Fibroblast of skin of left biceps (primary cell): ENCODE data around the gene GPC3.

Source experiments
- DNase-seq, 2 experiments: peaks; one replicate each; pipeline ENCODE4 v3.0.0-alpha.2; 2013; ENCODE audit warnings: low read depth in 2 of 2

The GPC3 gene

DNA sequence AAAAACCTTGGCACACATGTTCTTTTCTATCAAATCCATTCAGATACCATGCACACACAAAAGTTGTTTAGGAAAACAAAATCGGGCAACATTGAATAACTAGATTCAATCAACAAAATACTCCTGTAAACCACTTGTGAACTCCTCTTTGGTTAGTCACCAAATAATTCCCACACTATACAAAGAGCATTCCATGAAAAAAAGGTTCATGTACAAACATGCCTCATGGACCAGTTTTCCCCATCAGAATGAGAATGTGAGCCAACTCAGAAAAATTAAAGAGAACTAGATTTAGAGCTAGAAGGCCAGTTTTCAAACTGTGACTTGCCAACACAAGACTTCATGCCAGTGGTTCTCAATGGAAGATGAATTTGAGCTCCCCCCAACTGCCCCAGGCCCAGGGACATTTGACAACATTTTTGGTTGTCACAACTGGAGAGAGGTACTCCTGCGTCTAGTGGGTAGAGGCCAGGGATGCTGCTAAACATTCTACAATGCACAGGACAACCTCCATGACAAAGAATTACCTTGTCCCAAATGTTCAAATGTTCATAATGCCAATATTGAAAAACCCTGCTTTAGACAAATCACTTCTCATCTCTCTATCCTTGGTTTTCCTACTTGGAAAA lies 55.4 kb downstream of the GPC3 start:
- no peak for DNase-seq

DNA sequence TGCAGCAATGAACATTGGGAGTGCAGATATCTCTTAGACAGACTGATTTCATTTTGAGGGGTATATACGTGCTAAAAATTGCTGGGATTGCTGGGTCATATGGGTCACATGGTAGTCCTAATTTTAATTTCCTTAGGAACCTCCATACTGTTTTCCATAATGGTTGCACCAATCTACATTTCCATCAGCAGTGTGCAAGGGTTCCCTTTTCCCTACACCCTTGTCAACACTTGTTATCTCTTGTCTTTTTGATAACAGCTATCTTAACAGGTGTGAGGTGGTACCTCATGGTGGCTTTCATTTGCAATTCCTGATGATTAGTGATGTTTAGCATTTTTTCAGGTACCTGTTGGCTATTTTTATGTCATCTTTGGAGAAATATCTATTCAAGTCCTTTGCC lies 57.0 kb downstream of the GPC3 start:
- no peak for DNase-seq

- DNase-seq, result no peak
Measured at GRCh38 chrX:133926809-133927208, 58.6 kb downstream of the GPC3 start.

GRCh38 chrX:133926099-133926498 lies 59.3 kb downstream of the GPC3 start:
- DNase-seq, result no peak

GRCh38 chrX:133924548-133924947 lies 60.8 kb downstream of the GPC3 start:
- no peak for DNase-seq

- DNase-seq, result no peak
Measured at GRCh38 chrX:133923548-133923947, 61.8 kb downstream of the GPC3 start.

DNA sequence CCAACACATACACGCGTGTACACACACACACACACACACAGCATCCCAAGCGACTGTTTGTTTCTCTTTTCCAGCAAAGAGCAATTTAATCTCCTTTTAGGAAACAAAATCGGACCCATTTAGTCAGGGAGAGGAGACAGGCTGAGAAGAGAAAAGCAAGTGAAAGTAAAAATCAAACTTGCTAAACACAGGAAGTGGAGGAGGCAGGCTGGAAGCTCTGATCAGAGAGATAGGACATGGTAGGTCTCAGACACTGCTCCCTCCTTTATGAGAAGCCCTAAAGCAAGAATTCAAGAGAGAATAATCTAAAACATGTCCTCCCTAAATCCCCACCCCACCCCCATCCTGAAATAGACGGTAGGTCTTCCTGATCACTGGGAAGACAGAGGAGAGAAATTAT lies 62.3 kb downstream of the GPC3 start:
- no peak for DNase-seq

DNA sequence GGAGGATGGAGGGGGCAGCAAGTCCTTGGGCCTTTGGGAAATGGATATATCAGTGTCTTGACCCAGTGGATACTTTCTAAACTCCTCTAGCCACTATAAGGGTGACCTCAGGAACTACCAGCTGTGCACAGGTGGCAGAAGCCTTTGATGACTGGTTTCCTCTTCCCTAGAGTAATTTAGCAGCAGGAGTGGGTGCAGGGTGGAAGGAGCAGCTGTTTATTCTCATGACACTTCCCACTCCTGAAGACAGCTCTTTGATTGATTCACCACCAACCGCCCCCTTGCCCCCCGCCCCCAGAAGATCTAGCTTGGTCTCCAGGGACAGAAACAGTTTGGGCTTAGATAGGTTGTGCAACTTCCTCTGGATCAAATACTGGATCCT lies 63.0 kb downstream of the GPC3 start:
- DNase-seq, result no peak

DNA sequence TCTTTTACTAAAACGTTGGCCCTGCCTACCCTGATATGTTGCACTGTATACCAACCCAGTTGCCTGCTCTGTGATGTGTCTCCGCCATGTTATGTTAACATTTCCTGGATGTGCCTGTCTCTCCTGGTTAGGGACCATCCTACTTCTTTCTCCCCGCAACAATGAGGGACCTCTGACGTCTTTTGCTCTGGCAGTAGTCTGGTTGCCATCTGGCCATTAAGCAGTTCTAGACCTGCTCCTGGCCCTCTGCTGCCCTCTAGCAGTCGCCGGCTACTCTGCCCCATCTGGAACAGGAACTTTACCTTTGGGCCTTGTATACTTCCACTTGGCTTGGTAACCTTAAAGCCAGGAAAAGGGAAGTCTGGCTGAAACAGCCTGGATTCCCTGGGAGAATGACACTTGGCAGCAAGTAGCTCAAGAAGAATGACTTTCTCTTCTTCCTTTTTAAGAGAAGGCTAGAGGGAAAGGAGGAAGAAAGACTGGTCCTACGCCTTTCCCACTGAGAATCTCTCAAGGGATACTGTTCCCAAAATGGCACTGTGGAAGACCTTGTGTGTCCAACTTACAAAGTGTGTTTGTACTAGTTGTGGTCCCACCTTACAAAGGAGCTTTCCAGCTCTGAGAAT lies 63.5 kb downstream of the GPC3 start:
- no peak for DNase-seq

- DNase-seq, result no peak
Measured at GRCh38 chrX:133921086-133921485, 64.3 kb downstream of the GPC3 start.

DNA sequence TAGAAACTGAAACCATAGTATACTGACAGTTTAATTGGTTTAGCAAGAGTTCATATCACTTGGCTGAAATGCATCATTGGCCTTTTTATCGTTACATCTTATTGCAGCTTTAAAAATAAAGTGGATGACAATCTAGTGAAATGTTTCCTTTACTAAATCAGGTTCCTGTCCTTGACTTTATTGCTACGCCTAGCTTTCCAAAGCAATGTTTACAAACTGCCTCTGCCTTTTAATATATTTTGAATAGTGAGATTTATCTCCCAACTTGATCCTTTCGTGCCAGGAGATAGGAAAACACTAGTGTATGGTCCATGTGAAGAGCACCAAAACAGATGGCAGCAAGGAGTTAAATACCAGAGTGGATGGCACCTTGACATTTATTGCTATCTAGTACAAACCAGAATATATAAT lies 67.0 kb downstream of the GPC3 start:
- DNase-seq, result no peak

- DNase-seq, result no peak
Measured at GRCh38 chrX:133916984-133917722, 68.2 kb downstream of the GPC3 start.

GRCh38 chrX:133913658-133914388 lies 71.6 kb downstream of the GPC3 start:
- DNase-seq, result no peak

DNA sequence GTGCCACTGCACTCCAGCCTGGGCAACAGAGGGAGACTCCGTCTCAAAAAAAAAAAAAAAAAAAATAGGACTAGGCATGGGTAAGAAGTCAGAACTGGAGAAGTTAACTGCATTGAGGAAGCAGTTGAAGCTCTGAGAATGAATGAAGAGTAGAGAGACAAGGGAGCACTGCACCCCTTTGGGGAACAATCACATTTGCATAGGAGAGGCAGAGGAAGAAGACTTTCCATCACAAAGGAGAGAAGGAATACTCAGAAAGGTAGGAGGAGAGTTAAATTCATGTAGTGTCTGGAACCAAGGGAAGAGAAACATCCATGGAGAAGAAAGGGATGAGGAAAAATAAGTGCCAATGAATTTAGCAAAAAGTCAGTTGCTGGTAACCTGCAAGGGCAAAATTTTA lies 72.4 kb downstream of the GPC3 start:
- DNase-seq, result no peak

- no peak for DNase-seq
Measured at GRCh38 chrX:133911825-133912495, 73.4 kb downstream of the GPC3 start.

DNA sequence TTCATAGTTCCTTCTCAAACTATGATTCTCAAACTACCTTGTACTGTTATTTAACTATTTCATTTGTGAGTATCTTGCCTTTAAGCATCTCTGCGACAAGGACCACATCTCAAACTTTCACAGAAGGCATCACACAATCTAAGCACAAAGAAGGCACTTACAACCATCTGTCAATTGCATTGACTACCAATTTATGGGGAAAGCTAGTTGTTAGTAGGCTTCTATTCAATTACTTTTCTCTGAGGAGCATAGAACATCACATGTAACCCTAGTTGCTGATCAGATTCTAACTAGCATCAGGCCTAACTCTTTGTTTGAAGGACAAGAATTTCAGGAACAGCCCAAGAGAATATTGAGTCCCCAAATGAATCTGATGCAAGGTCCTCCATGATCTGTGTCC lies 74.9 kb downstream of the GPC3 start:
- no peak for DNase-seq

- no peak for DNase-seq
Measured at GRCh38 chrX:133909888-133910287, 75.5 kb downstream of the GPC3 start.

DNA sequence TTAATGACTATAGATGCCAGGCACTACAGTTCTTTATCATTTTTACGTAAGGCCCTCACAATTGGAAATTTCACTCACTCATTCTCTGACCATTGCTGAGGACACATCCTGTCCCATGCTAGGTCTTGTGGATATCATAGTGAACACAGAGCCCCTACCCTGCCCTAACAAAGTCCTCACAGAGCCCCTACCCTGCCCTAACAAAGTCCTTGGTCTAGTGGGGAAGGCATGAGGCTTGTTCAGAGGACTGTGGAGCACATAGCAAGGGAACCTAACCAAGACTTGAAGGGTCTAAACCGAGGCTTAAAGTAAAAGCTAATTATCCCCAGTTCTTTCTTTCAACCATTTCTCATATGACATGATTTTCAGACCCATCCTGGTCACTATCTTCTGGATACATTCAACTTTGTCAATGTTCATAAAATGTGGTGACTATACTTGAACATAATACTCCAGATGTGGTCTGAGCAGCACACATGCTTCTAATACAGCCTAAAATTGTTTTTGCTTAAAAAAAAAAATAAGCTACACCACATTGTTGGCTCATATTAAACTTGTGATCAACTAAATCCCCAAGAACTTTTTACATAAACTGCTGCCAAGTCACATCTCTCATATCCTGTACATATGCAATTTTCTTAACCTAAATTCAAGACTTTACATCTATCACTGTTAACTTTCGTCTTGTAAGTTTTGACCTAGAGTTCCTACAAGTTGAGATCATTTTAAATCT lies 77.0 kb downstream of the GPC3 start:
- DNase-seq, result peak; percentile 19 to 28

DNA sequence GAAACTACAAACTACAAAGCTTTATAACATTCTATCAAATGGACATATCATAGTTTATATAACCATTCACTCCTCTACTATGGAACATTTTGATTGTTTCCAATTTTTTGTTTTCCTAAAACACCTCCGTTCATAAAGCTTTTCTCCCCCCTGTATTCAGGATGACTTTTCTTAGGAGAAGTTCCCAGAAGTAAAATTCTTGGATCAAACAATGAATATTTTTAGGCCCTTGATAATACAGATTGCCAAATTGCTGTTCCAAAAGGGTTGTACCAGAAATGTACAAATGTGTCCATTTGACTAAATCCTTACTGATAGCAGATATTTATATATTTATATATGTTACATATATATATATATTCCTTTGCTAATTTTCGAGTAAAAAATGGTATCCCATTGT lies 77.8 kb downstream of the GPC3 start:
- DNase-seq, result no peak

DNA sequence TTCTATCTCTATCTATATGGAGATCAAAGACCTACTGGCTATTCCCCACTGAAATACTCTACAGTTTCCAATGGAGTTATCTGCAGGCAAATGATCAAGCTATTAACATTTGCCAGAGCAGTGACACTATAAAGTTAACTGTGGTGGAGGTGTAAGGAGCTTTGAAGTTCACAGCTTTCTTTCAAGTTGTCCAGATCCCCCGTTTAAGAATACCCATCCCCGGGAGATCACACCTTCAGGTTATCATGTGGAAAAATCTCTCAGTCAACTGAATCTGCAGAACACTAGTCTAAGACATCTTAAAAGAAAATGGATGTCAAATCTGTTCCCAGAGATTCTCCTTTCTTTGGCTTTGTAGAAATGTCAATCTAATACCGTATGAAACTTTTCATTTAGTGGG lies 80.1 kb downstream of the GPC3 start:
- DNase-seq, result no peak

DNA sequence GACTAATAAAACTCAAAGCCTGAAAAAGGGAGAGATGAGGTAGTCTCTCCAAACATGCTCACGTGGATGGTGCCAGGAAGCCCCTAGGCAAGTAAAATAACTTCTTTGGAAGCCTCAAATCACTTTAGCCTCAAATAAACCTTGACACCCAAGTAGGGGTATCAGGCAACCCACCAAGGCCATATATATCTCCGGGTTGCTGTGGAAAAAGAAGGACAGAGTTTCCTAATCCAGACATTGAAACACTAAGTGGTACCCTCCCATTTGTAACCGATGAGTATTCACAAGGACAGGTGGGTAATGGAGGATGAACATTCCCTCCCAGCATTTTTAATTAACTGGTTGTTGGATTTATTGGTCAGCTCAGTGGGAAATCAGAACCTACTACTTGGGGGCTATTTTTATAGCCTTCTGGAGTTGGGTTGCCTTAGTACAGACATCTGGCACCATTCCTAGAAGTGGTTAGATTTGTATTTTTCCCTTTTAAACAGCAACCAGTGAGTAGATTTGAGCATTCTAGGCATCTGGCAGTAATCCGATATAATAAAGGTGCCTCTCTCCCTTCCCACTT lies 87.7 kb downstream of the GPC3 start:
- no peak for DNase-seq
